GM18868 (cell line): ENCODE measurements around the gene PTPN1.
"Not testable (repeated sequence)": the region's sequence is repeated elsewhere in the genome, so short reads cannot be mapped to it uniquely, and the experiment has no call there.

Experiments used
- ATAC-seq: cut with Tn5 transposase; IDR thresholded peaks from one replicate; pipeline ENCODE4 v1.9.1; 2021; ENCODE audit warnings: mild to moderate bottlenecking, moderate library complexity; ENCODE audit not compliant: unreplicated experiment

PTPN1 gene

DNA sequence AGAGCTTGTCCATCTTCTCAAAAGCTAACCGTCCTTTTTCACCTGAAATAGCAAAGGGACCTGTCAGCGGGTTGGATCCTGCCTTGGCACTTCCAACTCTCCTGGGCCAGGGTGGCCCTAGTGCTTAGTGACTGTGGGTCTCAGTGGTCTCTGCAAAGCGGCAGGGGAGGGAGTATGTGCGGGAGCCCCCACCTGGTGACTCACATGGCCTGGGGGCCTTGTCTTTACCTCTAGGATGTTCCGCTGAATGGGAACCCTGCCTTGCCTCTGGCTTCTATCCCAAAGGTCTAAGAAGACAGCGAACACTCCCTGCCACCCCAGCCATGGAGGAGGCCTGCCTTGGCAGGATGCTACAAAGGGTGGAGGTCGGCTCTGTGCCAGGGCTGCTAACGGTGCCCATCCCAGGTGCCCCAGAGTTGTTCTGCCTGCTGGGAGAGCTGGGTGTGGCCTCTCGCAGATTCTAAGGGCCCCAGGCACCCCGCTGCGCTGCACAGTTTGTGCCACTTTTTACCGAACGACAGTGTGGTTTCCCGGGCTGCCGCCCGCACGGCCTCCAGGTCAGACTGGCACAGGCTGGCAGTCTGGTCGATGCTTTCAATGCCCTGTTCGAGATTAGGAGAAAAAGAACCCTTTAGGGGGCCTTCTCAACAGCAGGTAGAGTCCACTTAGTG is 77.2 kb downstream of the PTPN1 start:
- ATAC-seq: no peak

DNA sequence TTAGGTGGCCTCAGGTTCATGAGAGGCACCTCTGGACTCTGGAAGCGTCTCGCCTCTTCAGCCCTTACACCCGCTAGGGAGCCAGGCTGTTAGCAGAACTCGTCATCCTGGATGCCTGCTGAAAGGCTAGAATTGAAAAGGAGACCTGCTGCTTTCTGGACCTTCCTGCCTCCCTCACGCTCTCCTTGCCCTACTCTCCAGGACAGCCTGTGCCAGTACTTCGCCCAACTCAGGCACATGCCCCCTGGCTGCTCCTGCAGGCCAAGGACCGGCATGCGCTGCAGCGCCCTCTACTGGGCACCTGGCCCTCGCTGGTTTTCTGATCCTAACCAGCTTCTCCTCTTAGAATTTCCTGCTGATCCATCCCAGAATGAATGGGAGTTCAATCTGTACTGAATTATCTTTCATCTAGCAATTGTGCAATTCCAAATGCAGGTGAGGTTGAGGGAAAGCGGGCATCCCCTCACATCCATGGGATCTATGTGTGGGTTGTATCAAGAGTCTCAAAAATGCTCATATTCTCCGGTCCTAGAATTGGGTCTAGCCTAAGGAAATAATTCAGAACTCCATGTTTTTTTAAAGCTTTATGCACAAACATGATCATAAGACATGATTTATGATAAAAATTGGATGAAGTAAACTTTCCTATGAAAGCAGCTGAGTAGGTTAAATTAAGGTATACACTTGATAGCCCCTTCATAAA is 78.0 kb downstream of the PTPN1 start:
- no peak for ATAC-seq

DNA sequence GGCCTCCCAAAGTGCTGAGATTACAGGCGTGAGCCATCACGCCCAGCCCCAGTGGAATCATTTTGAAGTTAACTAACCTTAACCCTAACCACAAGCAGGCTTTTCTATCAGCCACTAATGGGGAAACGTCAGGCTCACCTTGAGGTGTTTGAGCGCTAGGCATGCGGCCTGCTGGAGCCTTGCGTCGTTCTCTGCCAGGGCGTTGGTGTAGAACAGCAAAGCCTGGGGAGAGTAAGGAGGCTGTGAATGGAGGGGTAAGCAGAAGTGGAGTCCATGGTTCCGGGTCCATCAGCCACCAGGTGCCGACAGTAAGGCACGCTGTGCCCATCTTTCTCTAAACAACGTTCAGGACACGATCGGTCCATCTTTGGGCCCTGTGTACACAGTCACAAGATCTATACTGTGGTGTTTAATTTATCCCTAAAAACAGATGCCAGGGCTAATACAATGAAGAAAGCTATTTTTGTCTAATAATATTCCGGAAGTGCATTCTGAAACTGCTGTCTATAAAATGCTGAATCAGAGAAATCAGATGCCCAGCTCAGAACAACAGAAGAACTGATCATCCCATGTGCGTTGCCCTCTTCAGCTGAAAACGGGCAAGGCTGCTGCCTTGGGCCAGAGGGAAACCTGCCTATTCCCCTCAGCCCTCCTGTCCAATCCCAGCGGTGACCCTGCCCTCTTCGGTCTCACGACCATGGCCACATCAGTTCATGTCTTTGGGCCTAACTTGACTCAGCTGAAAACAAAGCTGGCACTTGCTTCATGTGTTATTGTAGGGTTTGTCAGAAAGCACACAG is 79.6 kb downstream of the PTPN1 start:
- no peak for ATAC-seq

DNA sequence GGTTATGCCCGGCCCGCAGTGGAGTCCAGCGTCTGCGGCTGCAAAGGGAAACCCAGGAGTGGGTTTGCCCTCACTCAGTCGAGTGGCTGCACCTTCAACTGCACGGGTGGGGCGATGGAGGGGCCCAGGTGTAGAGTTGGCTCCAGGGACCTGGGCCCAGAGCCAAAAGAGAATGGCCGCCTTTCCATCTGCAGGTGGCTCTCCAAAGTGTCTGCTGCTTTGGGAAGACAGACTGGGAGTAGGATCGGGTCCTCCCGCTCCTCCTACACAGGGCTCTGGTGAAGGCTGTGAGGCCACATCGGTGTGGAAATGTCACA is 80.1 kb downstream of the PTPN1 start:
- ATAC-seq: no peak

DNA sequence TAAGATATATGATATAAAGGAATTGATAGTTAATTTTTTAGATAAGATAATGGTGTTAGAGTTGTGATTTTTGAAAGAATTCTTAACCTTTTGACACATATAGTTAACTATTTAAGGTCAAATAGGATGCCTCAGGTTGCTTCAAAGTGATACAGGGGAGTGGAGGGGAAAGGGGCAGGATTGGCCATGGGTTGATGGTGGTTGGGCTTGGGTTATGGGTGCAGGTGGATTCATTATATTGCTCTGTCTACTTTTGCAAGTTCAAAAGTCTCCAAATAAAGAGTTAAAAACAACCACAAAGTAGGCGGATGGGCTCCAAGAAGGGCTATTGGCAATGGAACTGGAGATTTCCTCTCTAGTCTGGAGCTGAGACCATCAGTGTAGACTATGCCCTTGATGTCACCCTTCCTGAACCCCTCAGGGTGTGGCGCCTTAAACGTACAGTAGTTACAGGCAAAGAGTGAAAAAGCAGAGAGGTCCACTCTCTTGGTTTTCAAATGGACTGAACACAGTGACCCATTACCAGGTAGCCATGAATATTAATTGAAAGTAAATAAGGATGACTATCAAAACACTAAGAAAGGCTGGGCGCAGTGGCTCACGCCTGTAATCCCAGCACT is 81.2 kb downstream of the PTPN1 start:
- ATAC-seq: no peak

DNA sequence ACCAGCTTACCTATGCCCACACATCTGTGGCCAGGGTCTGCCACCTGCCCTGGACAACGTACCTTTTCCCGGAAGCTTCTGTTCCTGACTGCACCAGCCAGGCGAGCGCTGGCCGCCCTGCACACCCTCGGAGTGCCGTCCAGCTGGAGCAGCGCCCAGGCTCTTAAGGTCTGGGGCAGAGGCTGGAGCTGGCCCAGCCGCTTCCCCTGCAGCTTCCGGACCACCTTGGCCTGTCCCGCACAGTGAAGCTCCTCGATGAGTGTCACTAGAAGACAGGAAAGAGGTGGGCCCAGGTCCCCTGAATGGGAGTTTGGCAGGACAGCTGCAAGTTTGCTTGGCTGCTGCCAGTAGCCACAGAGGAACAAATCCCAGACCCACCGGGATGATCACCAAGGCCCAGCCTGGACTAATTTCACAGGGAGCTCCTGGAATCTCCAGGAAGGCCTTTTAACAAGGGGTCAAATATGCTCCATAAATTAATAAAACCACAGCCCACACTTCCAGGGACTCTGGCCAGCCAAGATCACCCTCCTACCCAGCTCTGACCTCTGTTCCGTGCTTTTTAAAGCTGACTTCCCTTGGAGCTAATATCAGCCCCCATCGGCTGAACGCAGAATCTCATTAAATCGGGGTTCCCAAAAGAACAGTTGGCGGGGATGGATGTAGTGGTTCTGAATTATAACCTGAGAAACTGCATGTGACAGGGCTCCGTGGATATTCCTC is 82.3 kb downstream of the PTPN1 start:
- ATAC-seq: no peak

DNA sequence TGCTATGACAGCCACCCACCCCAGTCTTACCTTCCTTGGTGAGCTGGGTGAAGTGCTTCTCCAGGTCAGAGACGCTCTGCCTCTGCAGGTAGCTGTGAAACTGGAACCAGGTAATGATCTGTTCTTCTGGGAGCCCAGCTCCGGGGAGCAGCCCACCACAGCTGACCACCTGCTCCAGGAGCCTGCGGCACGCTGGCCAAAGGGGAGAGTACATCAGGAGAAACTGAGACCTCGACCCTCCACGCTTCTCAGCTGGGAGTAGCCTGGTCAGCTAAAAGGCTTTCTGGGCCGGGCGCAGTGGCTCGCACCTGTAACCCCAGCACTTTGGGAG is 82.8 kb downstream of the PTPN1 start:
- no peak for ATAC-seq

DNA sequence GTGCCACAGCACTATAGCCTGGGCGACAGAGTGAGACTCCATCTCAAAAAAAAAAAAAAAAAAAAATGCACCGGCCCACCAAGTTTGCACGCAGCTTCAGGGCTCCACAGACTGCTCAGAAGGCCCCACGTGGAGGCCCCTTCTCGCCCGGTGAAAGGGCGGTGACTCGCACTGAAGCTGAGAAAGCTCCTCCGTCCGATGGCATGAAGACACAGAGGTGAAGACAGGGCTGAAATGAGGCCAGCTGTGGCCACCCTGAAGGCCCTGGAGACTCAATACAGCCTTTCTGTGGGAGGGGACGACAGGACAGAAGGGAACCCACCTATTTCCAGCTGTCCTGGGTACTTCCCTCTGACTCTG is 84.0 kb downstream of the PTPN1 start:
- no peak for ATAC-seq

DNA sequence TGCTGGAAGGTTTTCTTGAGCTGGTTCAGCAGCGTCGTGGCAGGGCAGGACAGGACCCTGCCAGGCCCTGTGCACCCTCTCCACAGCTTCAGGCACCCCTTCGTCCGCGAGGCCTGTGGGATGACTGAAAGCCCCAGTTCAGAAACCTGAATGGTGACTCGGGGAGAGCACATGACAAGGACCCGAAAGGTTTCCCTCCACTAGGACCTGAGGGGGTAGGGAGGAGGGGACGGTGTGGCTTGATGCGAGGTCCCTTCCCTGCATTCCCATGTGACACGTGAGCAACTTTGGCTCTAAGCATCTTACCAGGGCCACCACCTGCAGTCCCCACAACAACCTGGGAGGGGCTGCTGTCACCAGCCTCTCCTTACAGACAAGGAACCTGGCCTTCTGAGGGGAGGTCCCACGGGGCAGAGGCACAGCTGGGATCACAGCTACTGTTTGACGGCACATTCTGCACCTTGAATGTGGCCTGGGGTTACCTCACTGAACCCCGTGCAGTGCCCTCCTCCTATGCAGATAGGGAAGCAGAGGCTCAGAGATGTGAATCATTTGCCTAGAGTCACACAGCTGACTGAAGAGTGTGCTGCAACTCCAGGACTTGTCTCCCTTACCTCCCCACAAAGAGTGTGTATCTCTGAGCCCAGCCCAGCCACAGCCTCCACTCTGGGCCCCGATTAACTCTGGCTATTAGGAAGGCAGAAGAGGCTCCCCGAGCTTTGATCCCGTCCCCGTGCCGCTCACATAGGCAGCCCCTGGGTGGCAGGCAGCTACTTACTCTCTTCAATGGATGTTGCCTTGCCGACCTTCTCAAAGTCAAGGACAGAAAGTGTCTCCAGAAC is 84.6 kb downstream of the PTPN1 start:
- no peak for ATAC-seq

DNA sequence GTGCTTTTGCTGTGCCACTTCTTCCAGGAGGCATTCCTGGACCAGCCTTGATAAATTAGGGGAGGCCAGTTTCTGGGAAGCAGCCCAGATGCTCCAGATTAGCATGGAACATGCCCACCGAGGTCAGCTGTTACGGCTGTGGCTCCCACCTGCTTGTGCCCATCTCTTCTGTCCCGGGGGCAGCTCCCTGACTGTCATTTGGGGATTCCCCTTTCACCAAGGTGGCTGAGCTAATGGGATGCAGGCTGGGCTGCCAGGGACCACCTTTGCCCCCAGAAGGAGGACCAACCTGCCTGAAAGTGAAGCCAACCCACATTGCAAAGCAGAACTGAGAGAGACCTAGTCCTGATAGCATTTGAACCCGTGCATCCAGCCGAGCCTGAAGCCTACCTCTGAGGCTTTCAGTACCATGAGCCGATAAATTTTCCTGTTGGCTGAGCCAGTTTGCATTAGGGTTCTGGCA is 85.3 kb downstream of the PTPN1 start:
- ATAC-seq: no peak

DNA sequence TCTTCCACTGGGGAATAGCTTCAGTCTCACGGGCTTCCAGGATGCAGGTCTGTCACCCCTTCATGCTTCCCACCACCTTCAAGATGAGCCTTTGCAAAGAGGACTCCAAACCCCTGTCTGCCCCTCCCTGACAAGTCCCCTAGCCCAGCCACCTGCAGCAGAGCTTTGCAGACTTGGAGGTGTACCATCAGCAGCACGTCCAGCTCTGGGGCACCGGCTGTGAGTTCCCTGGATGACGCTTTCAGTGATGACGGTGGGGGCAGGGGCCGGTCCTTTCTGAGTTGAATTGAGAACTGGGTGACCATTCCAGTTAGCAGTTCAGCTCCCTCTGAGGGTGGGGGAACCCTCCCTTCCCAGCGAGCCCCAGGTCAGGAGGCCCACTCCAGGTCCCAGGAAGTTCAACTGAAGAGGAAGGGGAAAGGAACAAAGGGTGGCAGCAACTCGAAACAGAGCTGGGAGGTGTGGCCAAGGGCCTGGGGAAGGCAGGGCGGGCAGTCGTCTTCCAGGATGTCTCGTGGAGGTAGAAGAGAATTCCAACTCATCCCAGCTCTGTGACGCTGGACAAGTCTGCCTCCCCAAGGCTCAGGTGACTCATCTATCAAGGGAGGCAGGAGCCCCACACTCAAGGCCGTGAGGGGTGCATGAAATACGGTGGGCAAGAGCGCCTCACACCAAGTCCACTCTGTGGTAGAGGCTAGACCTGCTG is 86.0 kb downstream of the PTPN1 start:
- no peak for ATAC-seq

DNA sequence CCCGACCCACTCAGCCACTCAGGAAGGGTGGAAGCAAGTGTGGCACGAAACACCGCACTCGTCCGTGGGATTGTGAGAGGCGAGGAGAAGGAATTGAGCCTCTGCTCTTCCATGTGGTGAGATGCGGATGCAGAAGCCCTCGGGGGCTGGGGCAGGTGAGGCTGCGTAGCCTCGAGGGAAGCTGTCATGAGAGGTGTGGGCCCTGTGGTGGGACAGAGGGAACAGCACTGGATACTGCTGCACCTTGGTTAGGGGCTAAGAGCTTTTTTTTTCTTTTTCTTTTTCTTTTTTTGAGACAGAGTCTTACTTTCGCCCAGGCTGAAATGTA is 86.5 kb downstream of the PTPN1 start:
- ATAC-seq: no peak

DNA sequence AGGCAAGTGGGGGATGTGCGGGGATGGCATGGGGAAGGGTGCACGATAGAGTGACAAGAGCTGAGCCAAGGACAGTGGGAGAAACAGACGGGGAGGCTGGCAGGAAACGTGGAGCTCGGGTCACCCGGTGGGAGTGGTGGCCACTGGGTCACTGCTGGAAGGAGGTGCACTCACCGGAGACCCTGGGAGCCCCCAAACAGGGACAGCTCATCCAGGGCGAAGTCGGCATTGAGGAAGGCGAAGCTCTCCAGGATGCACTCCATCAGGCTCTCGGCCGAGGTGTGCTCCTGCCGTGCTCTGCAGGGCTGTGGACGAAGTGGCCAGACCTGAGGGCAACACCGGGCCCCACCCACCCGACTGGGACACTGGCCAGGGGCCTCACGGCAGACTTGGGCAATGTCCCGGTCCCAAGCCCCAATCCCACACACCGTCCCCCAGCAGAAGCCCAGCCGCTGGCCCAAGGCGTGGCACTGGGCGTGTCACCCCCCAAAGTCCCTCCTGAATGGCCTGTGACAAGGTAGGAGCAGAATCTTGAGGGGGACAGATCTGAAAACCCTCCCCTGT is 87.3 kb downstream of the PTPN1 start:
- ATAC-seq: no peak

DNA sequence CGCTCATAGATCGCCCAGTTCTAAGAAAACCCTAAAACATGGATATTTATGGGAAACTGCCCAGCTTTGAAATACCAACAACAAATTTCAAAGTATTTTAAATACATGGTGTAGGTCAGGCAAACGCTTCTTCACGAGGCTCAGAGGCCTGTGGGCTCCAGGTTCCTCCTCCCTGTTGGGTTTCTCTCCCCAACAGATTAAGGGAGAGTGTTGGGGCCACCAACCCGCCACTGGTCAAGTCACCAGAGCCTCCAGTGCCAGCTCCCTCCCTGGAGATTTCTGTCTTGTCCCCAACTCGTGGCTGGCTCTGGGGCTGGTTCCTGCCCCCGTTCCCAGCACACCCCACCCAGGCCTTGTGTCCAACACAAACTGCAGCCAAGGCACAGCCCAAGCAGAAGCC is 87.9 kb downstream of the PTPN1 start:
- no peak for ATAC-seq

DNA sequence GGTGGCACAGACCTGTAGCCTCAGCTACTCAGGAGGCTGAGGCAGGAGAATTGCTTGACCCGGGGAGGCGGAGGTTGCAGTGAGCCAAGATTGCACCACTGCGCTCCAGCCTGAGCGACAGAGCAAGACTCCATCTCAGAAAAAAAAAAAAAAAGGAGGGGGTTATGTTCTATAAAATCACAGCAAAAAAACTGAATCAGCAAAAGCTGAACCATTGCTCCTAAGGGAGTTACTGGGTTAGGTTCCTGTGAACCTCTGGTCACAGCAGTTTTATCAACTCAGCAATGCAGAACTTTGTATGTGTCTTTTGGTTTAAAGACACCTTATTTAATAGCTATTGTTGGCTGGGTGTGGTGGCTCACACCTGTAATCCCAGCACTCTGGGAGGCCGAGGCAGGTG is 88.6 kb downstream of the PTPN1 start:
- not testable (repeated sequence) for ATAC-seq

DNA sequence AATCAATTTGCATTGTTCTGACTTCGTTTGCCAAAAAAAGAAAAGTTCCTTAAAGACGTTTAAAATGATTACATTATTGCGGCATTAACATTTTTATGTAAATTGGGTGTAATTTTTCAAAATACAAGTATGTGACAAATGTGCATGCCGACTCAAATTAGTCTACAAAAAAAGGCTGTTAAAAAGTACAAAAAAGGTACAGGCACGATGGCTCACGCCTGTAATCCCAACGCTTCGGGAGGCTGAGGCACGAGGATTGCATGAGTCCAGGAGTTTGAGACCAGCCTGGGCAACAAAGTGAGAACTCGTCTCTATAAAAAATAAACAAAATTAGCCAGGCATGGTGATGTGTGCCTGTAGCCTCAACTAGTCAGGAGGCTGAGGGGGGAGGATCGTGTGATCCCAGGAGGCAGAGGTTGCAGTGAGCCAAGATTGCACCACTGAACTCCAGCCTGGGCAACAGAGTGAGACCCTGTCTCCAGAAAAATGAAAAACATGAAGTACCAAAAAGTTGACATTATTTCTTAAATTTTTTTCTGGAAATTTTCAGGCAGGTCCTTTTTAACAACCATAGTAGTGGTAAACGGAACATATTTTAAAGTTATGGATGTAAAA is 90.2 kb downstream of the PTPN1 start:
- ATAC-seq: no peak

DNA sequence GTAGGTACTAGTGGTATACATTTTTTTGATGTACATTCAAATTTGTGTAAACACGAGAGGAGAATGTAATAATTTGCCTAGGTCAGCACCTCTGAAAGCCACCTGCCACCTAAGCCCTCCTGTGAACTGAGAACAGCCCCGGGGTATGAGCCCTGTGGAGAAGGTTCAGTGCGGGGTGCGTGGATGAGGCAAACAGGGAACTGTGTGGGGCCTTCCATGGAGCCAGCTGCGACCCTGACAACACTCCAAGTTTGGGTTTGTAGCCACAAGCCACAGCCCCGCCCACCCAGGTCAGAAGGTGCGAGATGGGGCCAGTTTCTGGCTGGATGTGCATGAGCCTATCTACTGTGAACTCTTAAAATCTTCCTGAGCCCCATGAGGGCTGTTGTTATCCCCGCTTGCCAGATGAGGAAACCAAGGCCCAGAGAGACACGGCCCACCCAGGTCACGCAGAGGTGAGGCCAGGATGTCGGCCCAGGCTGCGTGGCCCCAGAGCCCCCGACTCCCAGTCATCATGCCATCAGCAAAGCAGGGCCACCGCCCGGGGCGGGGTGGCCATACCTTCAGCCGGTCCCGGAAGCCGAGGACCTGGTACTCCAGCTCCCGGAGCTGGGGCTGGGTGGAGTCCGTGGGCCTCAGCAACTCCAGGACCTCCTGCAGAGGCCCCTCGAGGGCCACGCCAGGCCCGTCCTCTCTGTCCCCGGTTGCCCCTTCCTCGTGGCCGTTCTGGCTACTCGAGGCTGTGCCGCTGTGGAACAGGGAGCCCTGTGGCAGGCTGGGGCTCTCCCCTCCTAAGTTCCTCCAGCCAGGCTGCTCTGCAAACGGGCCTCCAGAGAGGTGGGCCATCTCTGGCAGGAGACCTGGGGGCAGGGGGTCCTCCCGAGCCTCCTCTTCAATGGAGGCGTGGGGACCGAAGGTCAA is 91.6 kb downstream of the PTPN1 start:
- no peak for ATAC-seq
